Measurements from ENCODE around the gene PCID2.

- TF ChIP-seq CTCF (IDR thresholded peaks at IDR 0.05; ENCODE audit: low read depth, low read length) (peak; percentile 19), POLR2A (IDR thresholded peaks at IDR 0.05; ENCODE audit: extremely low read depth, insufficient read length) (no peak), MYC (IDR thresholded peaks at IDR 0.05; ENCODE audit: low read depth, low read length) (no peak)
- TF ChIP-seq, protein P1, sequence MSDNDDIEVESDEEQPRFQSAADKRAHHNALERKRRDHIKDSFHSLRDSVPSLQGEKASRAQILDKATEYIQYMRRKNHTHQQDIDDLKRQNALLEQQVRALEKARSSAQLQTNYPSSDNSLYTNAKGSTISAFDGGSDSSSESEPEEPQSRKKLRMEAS (IDR thresholded peaks at IDR 0.05; ENCODE audit: low read depth, low read length): no peak
These were observed 30.1 kb upstream of the PCID2 start for GRCh38 chr13:113238536-113238935.
